Measurements from ENCODE around the gene BACH1. TPM values are rescaled to one million over a fixed set of nuclear protein-coding genes. Genes with fewer than 3 reads are reported as not detected.

Gene BACH1
- total and polyA plus RNA-seq, 2 donors (not counting 3 experiments of a cell fraction or from before 2014, with no cell fraction given), result 7.2 to 28.8 TPM

- Histone ChIP-seq H3K9me1 (replicated peaks; ENCODE audit: control insufficient read depth, extremely low read depth, insufficient read depth, low read length) (no peaks in the 10 kb centered on the region), H3K4me1 (ENCODE audit: control insufficient read depth, extremely low read depth, insufficient read depth, low read length) (peaks cover 2% of the 10 kb centered on the region), H3K4me3 (replicated peaks in 1 of 3; ENCODE audit: insufficient read depth in 1 of 3, low read depth in 1 of 3, low read length in 3 of 3) (no peak overlapping the region), H3K4me2 (ENCODE audit: insufficient read depth, low read length) (no peak overlapping the region), H4K20me1 (replicated peaks; ENCODE audit: control insufficient read depth, extremely low read depth, insufficient read depth, low read length) (no peaks in the 10 kb centered on the region), H3K36me3 (ENCODE audit: control insufficient read depth in 2 of 2, extremely low read depth in 1 of 2, insufficient read depth in 2 of 2, low read length in 2 of 2) (no peaks in the 10 kb centered on the region), H3K9me3 (replicated peaks; ENCODE audit: control insufficient read depth, insufficient read depth, low read length) (no peaks in the 10 kb centered on the region), H3K27ac (ENCODE audit: insufficient read depth, low read depth, low read length) (no peak overlapping the region), H3K9ac (replicated peaks; ENCODE audit: extremely low read depth, insufficient read depth, low read length) (no peak overlapping the region), H3K79me2 (ENCODE audit: control insufficient read depth, insufficient read depth, low read length) (no peaks in the 10 kb centered on the region), H2AFZ (ENCODE audit: low read depth, low read length) (no peak overlapping the region), H3K27me3 (ENCODE audit: control insufficient read depth in 2 of 2, insufficient read depth in 2 of 2, low read length in 2 of 2) (no peaks in the 10 kb centered on the region)
- BruUV-seq (replicated peaks), result no TSS peak
- CTCF ChIA-PET, result interaction anchor here (0.8 to 4.9 kb wide), 21 partner anchors 9 to 298 kb away, joined by 3 to 134 read pairs (median 4); partner anchors contain the start of genes BACH1 and CCT8
- DNase-seq (ENCODE audit: low read depth, low spot score) (no peak), FAIRE-seq (no peak)
- no peak for TF ChIP-seq POLR2AphosphoS5 (IDR thresholded peaks at IDR 0.05; ENCODE audit: insufficient read depth, low read depth, low read length)
- no peak for TF ChIP-seq MAX (IDR thresholded peaks at IDR 0.05; ENCODE audit: insufficient read depth, insufficient read length)
- no peak for TF ChIP-seq FOS (IDR thresholded peaks at IDR 0.05; ENCODE audit: borderline replicate concordance, insufficient read depth, low read length)
- TF ChIP-seq GATA2 (IDR thresholded peaks at IDR 0.05; ENCODE audit: insufficient read depth, insufficient read length, low read depth, low read length), result no peak
- TF ChIP-seq MYC (IDR thresholded peaks at IDR 0.05; ENCODE audit: low read depth, low read length), result no peak
- no peak for TF ChIP-seq JUN (IDR thresholded peaks at IDR 0.05; ENCODE audit: borderline replicate concordance, insufficient read depth, insufficient read length, low read depth)
- no peak for TF ChIP-seq EZH2 (IDR thresholded peaks at IDR 0.05; ENCODE audit: borderline replicate concordance, low read depth, low read length, severe bottlenecking)
- TF ChIP-seq CTCF (IDR thresholded peaks at IDR 0.05; ENCODE audit: extremely low read depth in 1 of 2, insufficient read depth in 1 of 2, low read depth in 1 of 2, low read length in 2 of 2), result no peak
- no peak for TF ChIP-seq POLR2A (IDR thresholded peaks at IDR 0.05; ENCODE audit: low read depth, low read length)
- POLR2A ChIA-PET, result no interaction called here
- intact Hi-C loops (cut with micrococcal nuclease), result loop anchor here (10.0 kb wide), 1 partner anchor 473 kb away; no protein-coding TSS in a partner anchor
- dilution Hi-C loops (cut with MboI; ENCODE audit: extremely low pct_ligation_motif_present, low sequenced_read_pairs), result no loop called here
These were observed 72.7 kb downstream of the BACH1 start for GRCh38 chr21:29371464-29371863.

Data from endothelial cell of umbilical vein (primary cell).